HEK293 (cell line): ENCODE data around the gene TPSD1.

Experiments used
- GLIS2 ChIP-seq: fragments of 450-650 bp; formaldehyde crosslinking; IDR thresholded peaks from 2 replicates; pipeline ENCODE4 v1.5.1; 2016; ENCODE audit warnings: missing biosample characterization, missing genetic modification characterization
- IKZF3 ChIP-seq: fragments of 450-650 bp; IDR thresholded peaks from 2 replicates; pipeline ENCODE4 v1.5.0; 2018; ENCODE audit warnings: missing biosample characterization, mild to moderate bottlenecking, missing genetic modification characterization, moderate library complexity
- MZF1 ChIP-seq: fragments of 450-650 bp; formaldehyde crosslinking; IDR thresholded peaks from 2 replicates; pipeline ENCODE4 v1.5.1; 2017; ENCODE audit warnings: missing biosample characterization, missing genetic modification characterization, borderline replicate concordance
- OSR2 ChIP-seq: fragments of 450-650 bp; formaldehyde crosslinking; IDR thresholded peaks from 2 replicates; pipeline ENCODE4 v1.5.1; 2016; ENCODE audit warnings: missing biosample characterization, missing genetic modification characterization
- ZBTB48 ChIP-seq: fragments of 450-650 bp; formaldehyde crosslinking; IDR thresholded peaks from 2 replicates; pipeline ENCODE4 v1.5.1; 2016; ENCODE audit warnings: missing biosample characterization, missing genetic modification characterization
- ZBTB8A ChIP-seq: fragments of 450-650 bp; formaldehyde crosslinking; IDR thresholded peaks from 2 replicates; pipeline ENCODE4 v1.5.1; 2016; ENCODE audit warnings: missing biosample characterization, missing genetic modification characterization
- ZEB2 ChIP-seq: fragments of 450-650 bp; formaldehyde crosslinking; IDR thresholded peaks from 2 replicates; pipeline ENCODE4 v1.5.1; 2016; ENCODE audit warnings: missing biosample characterization, missing genetic modification characterization
- ZFHX2 ChIP-seq: fragments of 450-650 bp; formaldehyde crosslinking; conservative IDR thresholded peaks from 2 replicates; pipeline ENCODE4 v1.5.1; 2016; ENCODE audit warnings: missing biosample characterization, missing genetic modification characterization
- ZFP69B ChIP-seq: fragments of 450-650 bp; formaldehyde crosslinking; IDR thresholded peaks from 2 replicates; pipeline ENCODE4 v1.5.1; 2016; ENCODE audit warnings: missing biosample characterization, missing genetic modification characterization
- ZNF112 ChIP-seq: fragments of 450-650 bp; formaldehyde crosslinking; IDR thresholded peaks from 2 replicates; pipeline ENCODE4 v1.5.0; 2017; ENCODE audit warnings: missing biosample characterization, missing genetic modification characterization
- ZNF114 ChIP-seq: fragments of 450-650 bp; formaldehyde crosslinking; IDR thresholded peaks from 2 replicates; pipeline ENCODE4 v1.5.0; 2017; ENCODE audit warnings: missing biosample characterization, missing genetic modification characterization
- ZNF184 ChIP-seq: fragments of 450-650 bp; IDR thresholded peaks from 2 replicates; pipeline ENCODE4 v1.5.1; 2018; ENCODE audit warnings: missing biosample characterization, mild to moderate bottlenecking, missing genetic modification characterization
- ZNF311 ChIP-seq: fragments of 450-650 bp; formaldehyde crosslinking; IDR thresholded peaks from 2 replicates; pipeline ENCODE4 v1.5.1; 2017; ENCODE audit warnings: missing biosample characterization, missing genetic modification characterization, borderline replicate concordance
- ZNF354C ChIP-seq: fragments of 450-650 bp; formaldehyde crosslinking; IDR thresholded peaks from 2 replicates; pipeline ENCODE4 v1.5.1; 2016; ENCODE audit warnings: missing biosample characterization, missing genetic modification characterization, low read depth, borderline replicate concordance
- ZNF433 ChIP-seq: fragments of 450-650 bp; formaldehyde crosslinking; IDR thresholded peaks from 2 replicates; pipeline ENCODE4 v1.5.1; 2016; ENCODE audit warnings: missing biosample characterization, missing genetic modification characterization, low read depth
- ZNF561 ChIP-seq: fragments of 450-650 bp; IDR thresholded peaks from 2 replicates; pipeline ENCODE4 v1.5.1; 2018; ENCODE audit warnings: missing biosample characterization, missing genetic modification characterization, borderline replicate concordance
- ZNF571 ChIP-seq: fragments of 450-650 bp; formaldehyde crosslinking; IDR thresholded peaks from 2 replicates; pipeline ENCODE4 v1.5.0; 2017; ENCODE audit warnings: missing biosample characterization, missing genetic modification characterization
- ZNF600 ChIP-seq: fragments of 450-650 bp; formaldehyde crosslinking; IDR thresholded peaks from 2 replicates; pipeline ENCODE4 v1.5.1; 2016; ENCODE audit warnings: missing biosample characterization, missing genetic modification characterization
- ZNF629 ChIP-seq: fragments of 450-650 bp; formaldehyde crosslinking; IDR thresholded peaks from 2 replicates; pipeline ENCODE4 v1.5.1; 2017; ENCODE audit warnings: missing biosample characterization, missing genetic modification characterization
- ZNF677 ChIP-seq: fragments of 450-650 bp; IDR thresholded peaks from 2 replicates; pipeline ENCODE4 v1.5.0; 2018; ENCODE audit warnings: missing biosample characterization, mild to moderate bottlenecking, missing genetic modification characterization, moderate library complexity
- ZNF76 ChIP-seq: fragments of 450-650 bp; formaldehyde crosslinking; IDR thresholded peaks from 2 replicates; pipeline ENCODE4; 2016; ENCODE audit warnings: low read depth, missing biosample characterization, missing genetic modification characterization, borderline replicate concordance
- ZNF768 ChIP-seq: fragments of 450-650 bp; formaldehyde crosslinking; IDR thresholded peaks from 2 replicates; pipeline ENCODE4 v1.5.1; 2018; ENCODE audit warnings: missing biosample characterization, mild to moderate bottlenecking, missing genetic modification characterization
- ZNF785 ChIP-seq: fragments of 450-650 bp; formaldehyde crosslinking; IDR thresholded peaks from 2 replicates; pipeline ENCODE4 v1.5.1; 2016; ENCODE audit warnings: missing biosample characterization, missing genetic modification characterization
- ZNF843 ChIP-seq: fragments of 450-650 bp; formaldehyde crosslinking; IDR thresholded peaks from 2 replicates; pipeline ENCODE4 v1.5.1; 2016; ENCODE audit warnings: missing biosample characterization, missing genetic modification characterization
- ZSCAN30 ChIP-seq: fragments of 450-650 bp; IDR thresholded peaks from 2 replicates; pipeline ENCODE4 v1.5.1; 2018; ENCODE audit warnings: missing biosample characterization, mild to moderate bottlenecking, missing genetic modification characterization, moderate library complexity
- TF ChIP-seq, protein P1 (sequence below): fragments of 450-650 bp; formaldehyde crosslinking; IDR thresholded peaks from 2 replicates; pipeline ENCODE4 v1.5.1; 2016; ENCODE audit warnings: missing biosample characterization, missing genetic modification characterization
- TF ChIP-seq, protein P2 (sequence below): fragments of 450-650 bp; formaldehyde crosslinking; IDR thresholded peaks from 2 replicates; pipeline ENCODE4 v1.5.1; 2016; ENCODE audit warnings: missing biosample characterization, missing genetic modification characterization
- TF ChIP-seq, protein P3 (sequence below): fragments of 450-650 bp; formaldehyde crosslinking; IDR thresholded peaks from 2 replicates; pipeline ENCODE4 v1.5.0; 2017; ENCODE audit warnings: missing biosample characterization, missing genetic modification characterization, borderline replicate concordance
- TF ChIP-seq, protein P4 (sequence below): fragments of 450-650 bp; formaldehyde crosslinking; optimal IDR thresholded peaks from 2 replicates; pipeline ENCODE3; 2016; ENCODE audit warnings: missing biosample characterization, mild to moderate bottlenecking, missing genetic modification characterization
- TF ChIP-seq, protein P5 (sequence below): fragments of 450-650 bp; formaldehyde crosslinking; IDR thresholded peaks from 2 replicates; pipeline ENCODE4 v1.5.1; 2016; ENCODE audit warnings: missing biosample characterization, missing genetic modification characterization

Gene TPSD1

DNA sequence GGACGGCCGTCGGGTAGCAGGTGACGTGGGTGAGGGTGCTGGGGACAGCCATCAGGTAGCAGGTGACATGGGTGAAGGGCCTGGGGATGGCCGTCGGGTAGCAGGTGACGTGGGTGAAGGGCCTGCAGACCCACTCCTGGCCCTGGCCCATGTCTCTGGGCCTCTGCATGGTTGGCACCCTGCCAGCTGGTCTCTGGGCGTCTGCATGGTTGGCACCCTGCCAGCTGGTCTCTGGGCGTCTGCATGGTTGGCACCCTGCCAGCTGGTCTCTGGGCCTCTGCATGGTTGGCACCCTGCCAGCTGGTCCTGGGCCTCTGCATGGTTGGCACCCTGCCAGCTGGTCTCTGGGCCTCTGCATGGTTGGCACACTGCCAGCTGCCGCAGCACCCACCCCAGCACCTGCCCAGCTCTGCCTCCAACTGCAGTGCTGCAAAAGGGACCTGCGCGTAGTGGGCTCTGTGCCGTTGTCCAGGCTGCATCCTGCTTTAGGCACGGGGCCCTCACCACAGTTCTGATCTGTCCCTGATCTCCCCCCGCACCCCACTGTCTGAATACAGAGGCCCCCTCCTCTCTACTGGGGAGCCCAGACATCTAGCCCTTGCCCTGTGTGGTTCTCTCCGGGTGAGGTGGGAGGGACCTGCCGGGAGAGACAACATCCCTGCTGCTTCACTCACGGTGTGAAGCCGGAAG, 16.0 kb downstream of the TPSD1 start (continued):
- TF ChIP-seq, protein P1, sequence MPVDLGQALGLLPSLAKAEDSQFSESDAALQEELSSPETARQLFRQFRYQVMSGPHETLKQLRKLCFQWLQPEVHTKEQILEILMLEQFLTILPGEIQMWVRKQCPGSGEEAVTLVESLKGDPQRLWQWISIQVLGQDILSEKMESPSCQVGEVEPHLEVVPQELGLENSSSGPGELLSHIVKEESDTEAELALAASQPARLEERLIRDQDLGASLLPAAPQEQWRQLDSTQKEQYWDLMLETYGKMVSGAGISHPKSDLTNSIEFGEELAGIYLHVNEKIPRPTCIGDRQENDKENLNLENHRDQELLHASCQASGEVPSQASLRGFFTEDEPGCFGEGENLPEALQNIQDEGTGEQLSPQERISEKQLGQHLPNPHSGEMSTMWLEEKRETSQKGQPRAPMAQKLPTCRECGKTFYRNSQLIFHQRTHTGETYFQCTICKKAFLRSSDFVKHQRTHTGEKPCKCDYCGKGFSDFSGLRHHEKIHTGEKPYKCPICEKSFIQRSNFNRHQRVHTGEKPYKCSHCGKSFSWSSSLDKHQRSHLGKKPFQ (tag by site-specific recombination): peak; percentile 42; the same call in 1 of the 2 replicates
- TF ChIP-seq ZNF311 (tag by site-specific recombination) (peak; percentile 100), ZNF114 (tag by site-specific recombination) (peak; percentile 100), ZFP69B (tag by site-specific recombination) (peak; percentile 67; the same call in 1 of the 2 replicates), ZNF433 (tag by site-specific recombination) (peak; percentile 14; the same call in 1 of the 2 replicates), ZNF112 (tag by site-specific recombination) (peak; percentile 100), ZNF785 (tag by site-specific recombination) (0 out of 2 replicates have a peak, but pooled peaks have one; percentile 50), GLIS2 (peak; percentile 77), ZEB2 (tag by site-specific recombination) (peak; percentile 87), ZNF354C (0 out of 2 replicates have a peak, but pooled peaks have one; percentile 28), IKZF3 (tag by site-specific recombination) (peak; percentile 89), ZNF677 (tag by site-specific recombination) (peak; percentile 98), ZFHX2 (peak; percentile 52), ZNF76 (peak; percentile 55; the same call in 1 of the 2 replicates), ZBTB8A (tag by site-specific recombination) (peak; percentile 79), OSR2 (tag by site-specific recombination) (0 out of 2 replicates have a peak, but pooled peaks have one; percentile 42), ZNF768 (tag by site-specific recombination) (peak; percentile 96; the same call in 1 of the 2 replicates), ZNF629 (tag by site-specific recombination) (peak; percentile 85), ZNF561 (tag by site-specific recombination) (peak; percentile 100), ZNF184 (tag by site-specific recombination) (peak; percentile 100), ZNF600 (tag by site-specific recombination) (peak; percentile 87), ZNF571 (peak; percentile 100), ZSCAN30 (peak; percentile 99), MZF1 (tag by site-specific recombination) (0 out of 2 replicates have a peak, but pooled peaks have one; percentile 80), ZNF843 (tag by site-specific recombination) (peak; percentile 54), ZBTB48 (peak; percentile 40; the same call in 1 of the 2 replicates)
- TF ChIP-seq, protein P2, sequence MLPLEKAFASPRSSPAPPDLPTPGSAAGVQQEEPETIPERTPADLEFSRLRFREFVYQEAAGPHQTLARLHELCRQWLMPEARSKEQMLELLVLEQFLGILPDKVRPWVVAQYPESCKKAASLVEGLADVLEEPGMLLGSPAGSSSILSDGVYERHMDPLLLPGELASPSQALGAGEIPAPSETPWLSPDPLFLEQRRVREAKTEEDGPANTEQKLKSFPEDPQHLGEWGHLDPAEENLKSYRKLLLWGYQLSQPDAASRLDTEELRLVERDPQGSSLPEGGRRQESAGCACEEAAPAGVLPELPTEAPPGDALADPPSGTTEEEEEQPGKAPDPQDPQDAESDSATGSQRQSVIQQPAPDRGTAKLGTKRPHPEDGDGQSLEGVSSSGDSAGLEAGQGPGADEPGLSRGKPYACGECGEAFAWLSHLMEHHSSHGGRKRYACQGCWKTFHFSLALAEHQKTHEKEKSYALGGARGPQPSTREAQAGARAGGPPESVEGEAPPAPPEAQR: peak; percentile 84; the same call in 1 of the 2 replicates
- TF ChIP-seq, protein P3, sequence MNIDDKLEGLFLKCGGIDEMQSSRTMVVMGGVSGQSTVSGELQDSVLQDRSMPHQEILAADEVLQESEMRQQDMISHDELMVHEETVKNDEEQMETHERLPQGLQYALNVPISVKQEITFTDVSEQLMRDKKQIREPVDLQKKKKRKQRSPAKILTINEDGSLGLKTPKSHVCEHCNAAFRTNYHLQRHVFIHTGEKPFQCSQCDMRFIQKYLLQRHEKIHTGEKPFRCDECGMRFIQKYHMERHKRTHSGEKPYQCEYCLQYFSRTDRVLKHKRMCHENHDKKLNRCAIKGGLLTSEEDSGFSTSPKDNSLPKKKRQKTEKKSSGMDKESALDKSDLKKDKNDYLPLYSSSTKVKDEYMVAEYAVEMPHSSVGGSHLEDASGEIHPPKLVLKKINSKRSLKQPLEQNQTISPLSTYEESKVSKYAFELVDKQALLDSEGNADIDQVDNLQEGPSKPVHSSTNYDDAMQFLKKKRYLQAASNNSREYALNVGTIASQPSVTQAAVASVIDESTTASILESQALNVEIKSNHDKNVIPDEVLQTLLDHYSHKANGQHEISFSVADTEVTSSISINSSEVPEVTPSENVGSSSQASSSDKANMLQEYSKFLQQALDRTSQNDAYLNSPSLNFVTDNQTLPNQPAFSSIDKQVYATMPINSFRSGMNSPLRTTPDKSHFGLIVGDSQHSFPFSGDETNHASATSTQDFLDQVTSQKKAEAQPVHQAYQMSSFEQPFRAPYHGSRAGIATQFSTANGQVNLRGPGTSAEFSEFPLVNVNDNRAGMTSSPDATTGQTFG: peak; percentile 100
- TF ChIP-seq, protein P4, sequence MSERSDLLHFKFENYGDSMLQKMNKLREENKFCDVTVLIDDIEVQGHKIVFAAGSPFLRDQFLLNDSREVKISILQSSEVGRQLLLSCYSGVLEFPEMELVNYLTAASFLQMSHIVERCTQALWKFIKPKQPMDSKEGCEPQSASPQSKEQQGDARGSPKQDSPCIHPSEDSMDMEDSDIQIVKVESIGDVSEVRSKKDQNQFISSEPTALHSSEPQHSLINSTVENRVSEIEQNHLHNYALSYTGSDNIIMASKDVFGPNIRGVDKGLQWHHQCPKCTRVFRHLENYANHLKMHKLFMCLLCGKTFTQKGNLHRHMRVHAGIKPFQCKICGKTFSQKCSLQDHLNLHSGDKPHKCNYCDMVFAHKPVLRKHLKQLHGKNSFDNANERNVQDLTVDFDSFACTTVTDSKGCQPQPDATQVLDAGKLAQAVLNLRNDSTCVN (tag by site-specific recombination): peak; percentile 59
- TF ChIP-seq, protein P5, sequence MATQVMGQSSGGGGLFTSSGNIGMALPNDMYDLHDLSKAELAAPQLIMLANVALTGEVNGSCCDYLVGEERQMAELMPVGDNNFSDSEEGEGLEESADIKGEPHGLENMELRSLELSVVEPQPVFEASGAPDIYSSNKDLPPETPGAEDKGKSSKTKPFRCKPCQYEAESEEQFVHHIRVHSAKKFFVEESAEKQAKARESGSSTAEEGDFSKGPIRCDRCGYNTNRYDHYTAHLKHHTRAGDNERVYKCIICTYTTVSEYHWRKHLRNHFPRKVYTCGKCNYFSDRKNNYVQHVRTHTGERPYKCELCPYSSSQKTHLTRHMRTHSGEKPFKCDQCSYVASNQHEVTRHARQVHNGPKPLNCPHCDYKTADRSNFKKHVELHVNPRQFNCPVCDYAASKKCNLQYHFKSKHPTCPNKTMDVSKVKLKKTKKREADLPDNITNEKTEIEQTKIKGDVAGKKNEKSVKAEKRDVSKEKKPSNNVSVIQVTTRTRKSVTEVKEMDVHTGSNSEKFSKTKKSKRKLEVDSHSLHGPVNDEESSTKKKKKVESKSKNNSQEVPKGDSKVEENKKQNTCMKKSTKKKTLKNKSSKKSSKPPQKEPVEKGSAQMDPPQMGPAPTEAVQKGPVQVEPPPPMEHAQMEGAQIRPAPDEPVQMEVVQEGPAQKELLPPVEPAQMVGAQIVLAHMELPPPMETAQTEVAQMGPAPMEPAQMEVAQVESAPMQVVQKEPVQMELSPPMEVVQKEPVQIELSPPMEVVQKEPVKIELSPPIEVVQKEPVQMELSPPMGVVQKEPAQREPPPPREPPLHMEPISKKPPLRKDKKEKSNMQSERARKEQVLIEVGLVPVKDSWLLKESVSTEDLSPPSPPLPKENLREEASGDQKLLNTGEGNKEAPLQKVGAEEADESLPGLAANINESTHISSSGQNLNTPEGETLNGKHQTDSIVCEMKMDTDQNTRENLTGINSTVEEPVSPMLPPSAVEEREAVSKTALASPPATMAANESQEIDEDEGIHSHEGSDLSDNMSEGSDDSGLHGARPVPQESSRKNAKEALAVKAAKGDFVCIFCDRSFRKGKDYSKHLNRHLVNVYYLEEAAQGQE (tag by site-specific recombination): peak; percentile 20; the same call in 1 of the 2 replicates
